Urinary bladder (tissue), 4 donors: Measurements from ENCODE around the gene CS. TPM values are rescaled to one million over a fixed set of nuclear protein-coding genes. Genes with fewer than 3 reads are reported as not detected.
"Not testable (repeated sequence)": the region's sequence is repeated elsewhere in the genome, so short reads cannot be mapped to it uniquely, and the experiment has no call there.

Experiments
- DNase-seq: peaks from one replicate; pipeline ENCODE4 v3.0.0-alpha.2; 2015; ENCODE audit errors: extremely low spot score
- H3K27ac ChIP-seq: one replicate; pipeline ENCODE4 v1.5.1; 2013; ENCODE audit warnings: low read depth, mild to moderate bottlenecking, moderate library complexity
- H3K36me3 ChIP-seq: one replicate; pipeline ENCODE4 v1.6.1; 2013; ENCODE audit warnings: mild to moderate bottlenecking, moderate library complexity; ENCODE audit not compliant: insufficient read depth
- H3K4me1 ChIP-seq: one replicate; pipeline ENCODE4 v1.6.1; 2013; ENCODE audit warnings: mild to moderate bottlenecking, moderate library complexity; ENCODE audit not compliant: insufficient read depth
- H3K4me3 ChIP-seq: one replicate; pipeline ENCODE4 v1.5.1; 2013; ENCODE audit warnings: low read depth, low read length
- WGBS: extraction: QIAGEN DNeasy Blood & Tissue Kit; methylation state at CpG from one replicate; pipeline ENCODE4 v1.1.7; 2013; 5-methylcytosine and 5-hydroxymethylcytosine counted together
- polyA plus RNA-seq: library from polyadenylated mRNA; stranded (reverse); fragments of 200-250 nt; gene quantifications from one replicate; pipeline ENCODE4 v1.2.3, GENCODE V29; 2013
- total RNA-seq: library from RNA; depleted of rRNA; stranded (reverse); fragments of >200 nt; gene quantifications from one replicate; pipeline ENCODE4 v1.2.3, GENCODE V29; 2014
- donor health status: healthy with polysubstance abuse.
- donor health status: healthy.

The CS gene
- total and polyA plus RNA-seq, 2 donors: 64.3 to 101 TPM

DNA sequence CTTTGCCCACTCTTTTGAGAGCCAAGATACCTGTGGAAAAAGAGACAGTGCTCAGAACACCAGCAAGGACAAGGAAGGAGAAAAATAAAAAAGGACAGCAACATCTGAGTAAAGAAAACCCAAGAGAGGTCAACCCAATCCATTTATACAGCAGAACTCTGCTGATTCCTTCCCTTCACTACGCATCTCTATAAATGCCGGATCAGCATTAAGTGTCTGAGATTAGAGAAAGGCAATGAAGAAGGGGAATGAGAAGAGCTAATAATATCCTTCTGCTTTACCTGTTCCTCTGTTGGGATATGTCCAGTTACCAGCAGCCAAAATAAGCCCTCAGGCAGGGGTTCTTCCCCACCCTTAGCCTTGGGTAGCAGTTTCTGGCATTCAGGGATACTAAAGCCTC, 17.6 kb downstream of the CS start:
- peaks cover 7% of the 10 kb centered on the region for H3K36me3 ChIP-seq
- no peaks in the 10 kb centered on the region for H3K4me1 ChIP-seq
- H3K27ac ChIP-seq: no peak overlapping the region
- no peak for DNase-seq
- 94% methylated on average over 2 of the region's 2 CpGs for WGBS
- H3K4me3 ChIP-seq: no peak overlapping the region

DNA sequence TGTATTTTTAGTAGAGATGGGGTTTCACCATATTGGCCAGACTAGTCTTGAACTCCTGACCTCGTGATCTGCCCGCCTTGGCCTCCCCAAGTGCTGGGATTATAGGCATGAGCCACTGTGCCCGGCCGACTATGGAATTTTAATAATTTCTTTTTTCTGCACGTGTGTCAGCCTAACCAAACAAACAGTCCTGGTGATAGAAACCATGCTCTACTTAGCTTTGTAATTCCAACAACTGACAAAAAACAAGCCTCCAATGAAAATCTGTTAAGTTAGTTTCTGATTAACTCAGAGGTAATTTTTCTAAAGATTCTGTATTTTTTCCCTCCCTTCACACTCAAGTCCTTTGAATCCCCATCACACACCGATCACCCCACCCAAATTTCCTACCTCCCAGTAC, 18.1 kb downstream of the CS start:
- peaks cover 7% of the 10 kb centered on the region for H3K36me3 ChIP-seq
- H3K4me3 ChIP-seq: no peak overlapping the region
- no peak overlapping the region for H3K27ac ChIP-seq
- 74% methylated on average over 6 of the region's 6 CpGs for WGBS
- H3K4me1 ChIP-seq: no peaks in the 10 kb centered on the region
- DNase-seq: no peak

GRCh38 chr12:56280849-56281248, 19.3 kb downstream of the CS start:
- no peak overlapping the region for H3K4me3 ChIP-seq
- H3K27ac ChIP-seq: no peak overlapping the region
- no peaks in the 10 kb centered on the region for H3K4me1 ChIP-seq
- DNase-seq: no peak
- peaks cover 10% of the 10 kb centered on the region for H3K36me3 ChIP-seq

DNA sequence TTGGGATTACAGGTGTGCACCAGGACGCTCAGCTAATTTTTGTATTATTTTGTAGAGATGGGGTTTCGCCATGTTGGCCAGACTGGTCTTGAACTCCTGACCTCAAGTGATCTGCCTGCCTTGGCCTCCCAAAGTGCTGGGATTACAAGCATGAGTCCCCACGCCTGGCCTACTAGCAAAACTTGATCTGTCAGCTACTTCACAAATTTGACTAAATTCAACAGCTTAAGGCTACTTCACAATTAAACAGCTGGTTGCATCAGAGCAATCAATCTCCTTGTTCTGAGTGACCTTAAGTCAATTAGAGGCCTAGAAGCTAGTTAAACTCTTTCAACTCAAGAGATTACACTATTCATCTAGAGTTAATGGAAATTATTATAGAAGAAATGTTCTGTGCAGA, 21.2 kb downstream of the CS start:
- no peaks in the 10 kb centered on the region for H3K4me1 ChIP-seq
- no peak overlapping the region for H3K27ac ChIP-seq
- H3K4me3 ChIP-seq: no peak overlapping the region
- H3K36me3 ChIP-seq: peaks cover 14% of the 10 kb centered on the region
- DNase-seq: no peak
- WGBS: 96% methylated on average over 3 of the region's 3 CpGs

GRCh38 chr12:56274299-56274698, 25.8 kb downstream of the CS start:
- Histone ChIP-seq H3K4me1 (no peaks in the 10 kb centered on the region), H3K27ac (no peak overlapping the region), H3K4me3 (no peak overlapping the region), H3K36me3 (peaks cover 10% of the 10 kb centered on the region)
- 96% methylated on average over 2 of the region's 2 CpGs for WGBS
- DNase-seq: no peak

- not testable (repeated sequence) for H3K4me3 ChIP-seq, H3K4me1 ChIP-seq, H3K27ac ChIP-seq, DNase-seq
- H3K36me3 ChIP-seq: peaks cover 10% of the 10 kb centered on the region
- WGBS: 81% methylated on average over 2 of the region's 2 CpGs
Observed at GRCh38 chr12:56272468-56272867, 27.7 kb downstream of the CS start.

DNA sequence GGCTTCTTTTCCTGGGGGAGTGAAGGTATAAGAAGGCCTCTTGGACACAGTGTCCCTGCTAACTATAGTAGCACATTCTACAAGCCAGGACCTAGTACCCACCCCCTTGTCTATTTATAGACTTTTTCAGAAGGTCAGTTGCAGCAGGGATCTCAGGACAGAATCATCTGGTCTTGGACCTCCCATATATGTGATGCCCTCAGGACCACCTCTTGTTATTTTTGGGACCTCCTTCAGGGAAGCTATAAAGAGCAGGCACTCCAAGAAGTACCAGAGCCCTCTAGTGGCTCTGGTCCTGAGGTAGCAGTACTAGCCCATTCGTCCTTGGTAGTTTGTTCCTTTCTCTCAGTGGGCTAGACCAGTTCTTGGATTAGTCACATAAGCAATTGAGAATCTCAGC, 29.1 kb downstream of the CS start:
- Histone ChIP-seq H3K4me1 (no peaks in the 10 kb centered on the region), H3K36me3 (peaks cover 8% of the 10 kb centered on the region), H3K4me3 (no peak overlapping the region), H3K27ac (no peak overlapping the region)
- no peak for DNase-seq
- WGBS: 18% methylated on average over 1 of the region's 1 CpG

DNA sequence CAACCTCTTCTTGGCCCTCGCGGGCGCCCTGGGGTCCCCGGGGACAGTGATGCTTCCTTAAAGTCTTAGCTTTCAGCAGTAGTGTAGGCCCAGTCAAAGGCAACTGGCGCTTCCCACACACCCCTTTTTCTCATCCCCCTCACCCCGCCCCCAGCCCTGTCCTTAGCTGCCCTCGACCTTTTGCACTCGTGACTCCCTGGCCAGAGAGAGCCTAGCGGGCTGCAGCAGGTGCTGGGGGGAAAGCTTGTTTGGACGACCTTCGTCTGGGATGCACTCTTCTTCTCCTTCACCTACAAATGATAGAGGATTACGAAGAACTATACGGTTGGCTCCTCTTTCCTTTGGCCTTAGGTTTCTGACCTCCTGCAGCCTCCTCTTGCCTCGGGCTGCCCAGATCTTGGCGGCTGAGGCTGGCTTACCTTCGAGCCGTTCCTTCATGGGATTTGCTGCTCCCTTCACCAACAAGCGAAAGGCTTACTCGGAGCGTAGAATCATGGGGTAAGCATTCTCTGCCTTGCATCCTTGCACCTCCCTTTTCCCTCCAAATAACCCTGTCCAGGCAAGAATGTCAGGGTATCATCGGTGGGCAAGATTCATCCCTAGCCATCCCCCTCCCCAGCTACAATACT, 32.6 kb downstream of the CS start:
- Histone ChIP-seq H3K36me3 (no peaks in the 10 kb centered on the region), H3K4me3 (peak overlapping the region; percentile 63), H3K4me1 (no peaks in the 10 kb centered on the region), H3K27ac (peak overlapping the region; percentile 97)
- no peak for DNase-seq
- 26% methylated on average over 21 of the region's 21 CpGs for WGBS

- WGBS: under 1% methylated on average over 68 of the region's 68 CpGs
Observed at GRCh38 chr12:56266693-56267442, 33.3 kb downstream of the CS start, which contains the start of gene COQ10A. TSS of gene COQ10A (plus strand) at chr12:56266942. CDS start at chr12:56267119, 177 bp downstream.

DNA sequence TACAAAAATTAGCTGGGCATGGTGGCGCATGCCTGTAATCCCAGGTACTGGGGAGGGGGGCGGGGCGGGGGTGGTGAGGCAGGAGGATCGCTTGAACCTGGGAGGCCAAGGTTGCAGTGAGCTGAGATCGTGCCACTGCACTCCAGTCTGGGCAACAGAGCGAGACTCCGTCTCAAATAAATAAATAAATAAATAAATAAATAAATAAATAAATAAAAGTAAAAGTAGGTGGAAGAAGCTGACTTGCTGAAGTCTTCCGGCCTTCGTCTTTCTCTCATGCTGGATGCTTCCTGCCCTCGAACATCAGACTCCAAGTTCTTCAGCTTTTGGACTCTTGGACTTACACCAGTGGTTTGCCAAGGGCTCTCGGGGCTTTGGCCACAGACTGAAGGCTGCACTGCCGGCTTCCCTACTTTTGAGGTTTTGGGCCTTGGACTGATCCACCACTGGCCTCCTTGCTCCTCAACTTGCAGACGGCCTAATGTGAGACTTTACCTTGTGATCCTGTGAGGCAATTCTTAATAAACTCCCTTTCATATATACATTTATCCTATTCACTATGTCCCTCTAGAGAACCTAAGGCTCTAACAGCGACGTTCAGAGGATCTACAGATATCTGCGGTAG, 34.0 kb downstream of the CS start:
- H3K4me1 ChIP-seq: not testable (repeated sequence)

More at GRCh38 chr12:56266693-56267442, 33.3 kb downstream of the CS start, which contains the start of gene COQ10A:
- no peaks in the 10 kb centered on the region for H3K36me3 ChIP-seq
- no peaks in the 10 kb centered on the region for H3K4me1 ChIP-seq
- peak within 1 kb of the TSS; percentile 97 for H3K27ac ChIP-seq
- peak within 1 kb of the TSS; percentile 63 for H3K4me3 ChIP-seq
- DNase-seq: peak; percentile 80

GRCh38 chr12:56262955-56263354, 37.2 kb downstream of the CS start:
- DNase-seq, H3K27ac ChIP-seq, H3K4me3 ChIP-seq, H3K4me1 ChIP-seq, H3K36me3 ChIP-seq: not testable (repeated sequence)
- 91% methylated on average over 7 of the region's 7 CpGs for WGBS

More for the DNA sequence above, 34.0 kb downstream of the CS start:
- WGBS: 59% methylated on average over 16 of the region's 16 CpGs
- not testable (repeated sequence) for H3K36me3 ChIP-seq, DNase-seq
- Histone ChIP-seq H3K27ac (peak overlapping the region; percentile 97), H3K4me3 (peak overlapping the region; percentile 63)

GRCh38 chr12:56261503-56262232, 38.5 kb downstream of the CS start:
- 82% methylated on average over 5 of the region's 5 CpGs for WGBS
- Histone ChIP-seq H3K27ac (no peak overlapping the region), H3K4me1 (no peaks in the 10 kb centered on the region), H3K36me3 (no peaks in the 10 kb centered on the region), H3K4me3 (no peak overlapping the region)
- no peak for DNase-seq

DNA sequence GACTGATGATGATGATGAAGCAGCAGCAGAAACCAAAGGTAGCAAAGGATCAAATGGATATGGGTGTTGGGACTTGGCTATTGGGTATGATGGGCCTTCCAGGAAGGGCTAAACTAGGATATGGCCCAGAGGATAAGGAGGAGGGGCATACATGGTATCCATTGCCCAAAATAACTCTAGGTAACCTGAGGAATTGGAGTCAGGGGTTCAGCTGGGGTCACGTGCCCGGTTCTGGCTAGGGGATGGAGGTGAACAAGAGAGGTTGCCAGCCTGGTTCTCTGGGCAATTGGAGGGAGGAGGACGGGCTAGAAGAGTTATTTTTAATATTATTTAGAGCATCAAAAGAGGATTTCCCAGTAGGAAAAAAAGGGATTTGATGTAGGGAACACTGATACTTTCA, 39.2 kb downstream of the CS start:
- Histone ChIP-seq H3K27ac (no peak overlapping the region), H3K36me3 (no peaks in the 10 kb centered on the region), H3K4me3 (no peak overlapping the region), H3K4me1 (no peaks in the 10 kb centered on the region)
- DNase-seq: no peak
- WGBS: 89% methylated on average over 3 of the region's 3 CpGs
